ENCODE results near the gene IP6K2. TPM values are rescaled to one million over a fixed set of nuclear protein-coding genes. Genes with fewer than 3 reads are reported as not detected.

IP6K2 gene
- total RNA-seq, 1 experiment from 2014 or later = 117 TPM

- no peak for TF ChIP-seq CTCF (IDR thresholded peaks at IDR 0.05; ENCODE audit: unreplicated experiment)
- DNase-seq (ENCODE audit: unreplicated experiment) = no peak
- ChIA-PET CTCF (interaction anchor here (0.6 kb wide), 1 partner anchor 192 kb away, joined by 3 read pairs; no protein-coding TSS in a partner anchor), POLR2A (no interaction called here)
- no peak overlapping the region for H3K4me3 Mint-ChIP-seq (ENCODE audit: unreplicated experiment)
- no peaks in the 10 kb centered on the region for H3K9me3 Mint-ChIP-seq (ENCODE audit: unreplicated experiment)
- no peaks in the 10 kb centered on the region for H3K4me1 Mint-ChIP-seq (ENCODE audit: insufficient read depth, unreplicated experiment)
- no peak overlapping the region for H3K27ac Mint-ChIP-seq (ENCODE audit: low read depth, unreplicated experiment)
- intact Hi-C loops (cut with micrococcal nuclease) = no loop called here
- BruUV-seq (replicated peaks) = no TSS peak
- H3K36me3 Mint-ChIP-seq (ENCODE audit: insufficient read depth, unreplicated experiment) = peaks cover 15% of the 10 kb centered on the region
- H3K27me3 Mint-ChIP-seq (ENCODE audit: insufficient read depth, unreplicated experiment) = no peaks in the 10 kb centered on the region
Measured at GRCh38 chr3:48642605-48643004, 74.4 kb downstream of the IP6K2 start.

GRCh38 chr3:48641396-48641795, 75.6 kb downstream of the IP6K2 start:
- peaks cover 15% of the 10 kb centered on the region for H3K36me3 Mint-ChIP-seq (ENCODE audit: insufficient read depth, unreplicated experiment)
- no peaks in the 10 kb centered on the region for H3K9me3 Mint-ChIP-seq (ENCODE audit: unreplicated experiment)
- ChIA-PET CTCF (interaction anchor here (0.7 kb wide), 1 partner anchor 40 kb away, joined by 3 read pairs; no protein-coding TSS in a partner anchor), POLR2A (interaction anchor here (0.6 kb wide), 1 partner anchor 74 kb away, joined by 3 read pairs; no protein-coding TSS in a partner anchor)
- intact Hi-C loops (cut with micrococcal nuclease) = no loop called here
- no TSS peak for BruUV-seq (replicated peaks)
- H3K27ac Mint-ChIP-seq (ENCODE audit: low read depth, unreplicated experiment) = no peak overlapping the region
- no peak overlapping the region for H3K4me3 Mint-ChIP-seq (ENCODE audit: unreplicated experiment)
- TF ChIP-seq CTCF (IDR thresholded peaks at IDR 0.05; ENCODE audit: unreplicated experiment) = no peak
- no peaks in the 10 kb centered on the region for H3K4me1 Mint-ChIP-seq (ENCODE audit: insufficient read depth, unreplicated experiment)
- DNase-seq (ENCODE audit: unreplicated experiment) = no peak
- no peaks in the 10 kb centered on the region for H3K27me3 Mint-ChIP-seq (ENCODE audit: insufficient read depth, unreplicated experiment)

DNA sequence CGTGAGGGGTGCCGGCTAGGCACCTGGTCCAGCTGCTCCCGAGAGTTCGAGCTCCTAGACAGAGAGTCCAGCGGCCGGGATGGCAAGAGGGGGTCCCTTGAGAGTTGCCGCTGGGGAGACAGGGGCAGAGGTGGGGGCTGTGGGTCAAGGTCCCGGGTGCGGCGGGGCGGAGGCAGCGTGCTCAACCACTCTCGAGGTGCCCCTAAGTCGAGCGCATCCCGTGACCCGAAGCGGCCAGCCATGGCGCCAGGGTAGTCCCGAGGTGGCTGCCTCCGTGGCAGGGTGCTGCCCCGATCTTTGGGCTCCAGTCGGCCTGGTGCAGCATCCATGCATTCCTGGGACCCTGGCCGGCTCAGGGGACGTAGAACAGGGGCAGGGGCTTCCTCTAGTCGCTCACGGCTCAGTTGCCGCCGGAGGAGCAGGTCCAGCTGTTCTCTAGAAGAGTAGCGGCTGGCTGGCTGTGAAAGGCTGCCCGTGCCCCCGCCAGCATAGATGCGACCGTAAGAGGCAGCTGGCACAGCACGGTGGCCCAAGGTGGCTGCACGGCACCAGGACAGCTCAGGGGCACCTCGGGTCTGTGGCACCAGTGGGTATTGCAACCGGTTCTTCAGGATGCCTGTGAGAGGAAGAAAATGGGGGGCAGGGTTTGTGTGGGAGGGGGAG, 76.9 kb downstream of the IP6K2 start:
- Mint-ChIP-seq H3K9me3 (ENCODE audit: unreplicated experiment) (no peaks in the 10 kb centered on the region), H3K4me1 (ENCODE audit: insufficient read depth, unreplicated experiment) (no peaks in the 10 kb centered on the region), H3K4me3 (ENCODE audit: unreplicated experiment) (no peak overlapping the region), H3K36me3 (ENCODE audit: insufficient read depth, unreplicated experiment) (peaks cover 13% of the 10 kb centered on the region), H3K27me3 (ENCODE audit: insufficient read depth, unreplicated experiment) (no peaks in the 10 kb centered on the region), H3K27ac (ENCODE audit: low read depth, unreplicated experiment) (no peak overlapping the region)
- TF ChIP-seq CTCF (IDR thresholded peaks at IDR 0.05; ENCODE audit: unreplicated experiment) = no peak
- POLR2A ChIA-PET = interaction anchor here (0.6 to 1.8 kb wide), 3 partner anchors 23 to 767 kb away, joined by 3 to 5 read pairs (median 4); no protein-coding TSS in a partner anchor
- BruUV-seq (replicated peaks) = no TSS peak
- DNase-seq (ENCODE audit: unreplicated experiment) = no peak
- intact Hi-C loops (cut with micrococcal nuclease) = no loop called here
- CTCF ChIA-PET = no interaction called here

Small RNAs within 50 kb of the gene (microRNA-seq; reads per million reads assigned to microRNA genes)
- not detected for gene MIR4793

Other genes starting within 250 kb of the IP6K2 start
- 131 and 170 TPM in 2 replicates for gene SHISA5, start 213.0 kb downstream of the IP6K2 start, total RNA-seq (2022)
- gene PFKFB4, start 160.4 kb downstream of the IP6K2 start, total RNA-seq (2022) = 3.4 and 4.6 TPM in 2 replicates
- 1.5 and 3.8 TPM in 2 replicates for gene UCN2, start 153.4 kb downstream of the IP6K2 start, total RNA-seq (2022)
- 44.2 and 60.5 TPM in 2 replicates for gene COL7A1, start 121.9 kb downstream of the IP6K2 start, total RNA-seq (2022)
- 383 and 413 TPM in 2 replicates for gene UQCRC1, start 107.6 kb downstream of the IP6K2 start, total RNA-seq (2022)
- gene TMEM89, start 95.5 kb downstream of the IP6K2 start, total RNA-seq (2022) = not detected in 2 replicates
- 47.4 and 63.3 TPM in 2 replicates for gene SLC26A6, start 81.8 kb downstream of the IP6K2 start, total RNA-seq (2022)
- 17.6 and 21.5 TPM in 2 replicates for gene CELSR3, start 54.3 kb downstream of the IP6K2 start, total RNA-seq (2022)
- gene NCKIPSD, start 31.3 kb downstream of the IP6K2 start, total RNA-seq (2022) = 23.8 and 26.9 TPM in 2 replicates
- gene PRKAR2A, start 130.7 kb upstream of the IP6K2 start, total RNA-seq (2022) = 51.3 and 61.3 TPM in 2 replicates
- gene SLC25A20, start 181.7 kb upstream of the IP6K2 start, total RNA-seq (2022) = 9.2 and 11.5 TPM in 2 replicates
- 152 and 167 TPM in 2 replicates for gene ARIH2, start 201.6 kb upstream of the IP6K2 start, total RNA-seq (2022)